Measurements from ENCODE around the gene ALCAM.

- TF ChIP-seq CTCF (IDR thresholded peaks at IDR 0.05) (no peak), POLR2A (IDR thresholded peaks at IDR 0.05) (no peak), POLR2AphosphoS5 (IDR thresholded peaks at IDR 0.05) (no peak)
These were observed 32.4 kb upstream of the ALCAM start for GRCh38 chr3:105334138-105334882.

Data from stomach (tissue), 4 donors.